HG02938 (cell line): ENCODE measurements around the gene SLC37A1.
A peak's percentile ranks its signal among the peaks of the same experiment; 100 is the strongest.
"Not testable (repeated sequence)": the region's sequence is repeated elsewhere in the genome, so short reads cannot be mapped to it uniquely, and the experiment has no call there.

Experiments
- ATAC-seq: cut with Tn5 transposase; IDR thresholded peaks from one replicate; pipeline ENCODE4 v1.9.1; 2021; ENCODE audit warnings: mild to moderate bottlenecking, moderate library complexity; ENCODE audit not compliant: unreplicated experiment

Gene SLC37A1

DNA sequence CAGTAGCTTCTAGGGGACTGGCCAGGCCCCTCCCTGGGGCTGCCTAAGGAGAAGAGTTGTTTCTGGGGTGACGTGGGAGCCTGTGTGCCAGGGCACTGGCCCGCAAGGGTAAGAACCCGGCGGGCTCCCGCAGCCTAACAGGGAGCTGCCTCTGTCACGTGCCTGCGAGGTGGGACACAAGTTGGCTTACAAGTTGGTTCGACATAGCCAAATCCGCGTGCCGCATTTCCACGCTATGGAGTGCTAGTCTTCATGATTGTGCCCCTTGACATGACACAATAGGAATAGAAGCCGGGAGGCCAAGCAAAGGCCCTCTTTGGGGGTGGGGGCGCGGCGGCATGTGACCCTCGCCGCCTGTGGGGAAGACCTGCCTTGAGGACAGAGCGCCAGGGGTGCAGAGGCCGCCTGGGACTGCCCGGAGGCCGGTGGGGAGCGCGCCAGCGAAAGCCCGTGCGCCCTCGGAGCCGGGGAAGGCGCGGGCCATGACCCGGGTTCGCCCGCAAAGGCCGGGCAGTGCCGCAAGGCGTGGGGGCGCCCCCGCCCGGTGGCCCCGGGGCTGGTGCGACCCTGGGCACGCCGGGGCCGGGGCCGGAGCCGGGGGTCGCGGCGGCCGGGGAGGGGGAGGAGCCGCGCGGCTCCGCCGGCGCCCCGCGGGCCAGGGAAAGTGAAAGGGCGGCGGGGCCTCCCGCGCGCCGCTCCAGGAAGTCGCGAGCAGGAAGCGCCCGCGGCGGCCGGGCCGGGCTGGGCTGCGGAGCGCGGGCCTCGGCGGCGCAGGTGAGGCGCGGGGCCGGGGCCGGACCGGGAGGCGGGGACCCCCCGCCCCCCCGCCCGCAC is at the start of gene SLC37A1:
SLC37A1 (plus strand) TSS at position 702 of the 834 bp plus-strand sequence. CDS start 4,603 bp downstream, outside the sequence.
- no peak for ATAC-seq

DNA sequence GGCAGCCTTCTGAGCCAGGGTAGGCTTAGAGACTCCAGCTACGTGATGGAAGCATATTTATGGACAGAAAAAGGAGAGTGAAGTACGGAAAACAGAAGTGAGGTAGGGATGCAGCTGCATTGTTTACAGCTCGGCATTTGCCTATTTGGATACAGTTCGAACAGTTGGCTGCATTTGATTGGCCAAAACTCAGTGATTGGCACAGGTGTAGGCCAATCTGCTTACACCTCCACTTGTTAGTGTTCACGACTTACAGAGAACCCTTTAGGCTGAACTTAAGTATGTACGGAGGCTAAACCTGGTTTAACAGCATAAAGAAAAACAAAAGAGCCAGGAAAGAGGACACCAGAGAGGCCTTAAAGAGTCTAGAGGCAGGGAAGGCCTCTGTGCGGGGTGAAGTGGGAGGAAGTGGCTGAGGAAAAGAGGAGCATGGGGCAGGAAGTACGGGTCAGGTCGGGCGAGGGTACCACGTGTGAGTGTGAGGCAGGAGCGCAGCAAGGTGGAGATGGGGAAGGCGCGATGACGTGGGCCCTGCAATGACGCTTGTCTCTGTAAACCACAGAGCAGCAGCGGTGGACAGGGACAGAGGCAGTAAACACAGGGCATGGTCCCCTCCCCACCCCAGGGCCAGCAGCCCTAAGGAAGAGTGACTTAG is 49.7 kb upstream of the SLC37A1 start:
- no peak for ATAC-seq

DNA sequence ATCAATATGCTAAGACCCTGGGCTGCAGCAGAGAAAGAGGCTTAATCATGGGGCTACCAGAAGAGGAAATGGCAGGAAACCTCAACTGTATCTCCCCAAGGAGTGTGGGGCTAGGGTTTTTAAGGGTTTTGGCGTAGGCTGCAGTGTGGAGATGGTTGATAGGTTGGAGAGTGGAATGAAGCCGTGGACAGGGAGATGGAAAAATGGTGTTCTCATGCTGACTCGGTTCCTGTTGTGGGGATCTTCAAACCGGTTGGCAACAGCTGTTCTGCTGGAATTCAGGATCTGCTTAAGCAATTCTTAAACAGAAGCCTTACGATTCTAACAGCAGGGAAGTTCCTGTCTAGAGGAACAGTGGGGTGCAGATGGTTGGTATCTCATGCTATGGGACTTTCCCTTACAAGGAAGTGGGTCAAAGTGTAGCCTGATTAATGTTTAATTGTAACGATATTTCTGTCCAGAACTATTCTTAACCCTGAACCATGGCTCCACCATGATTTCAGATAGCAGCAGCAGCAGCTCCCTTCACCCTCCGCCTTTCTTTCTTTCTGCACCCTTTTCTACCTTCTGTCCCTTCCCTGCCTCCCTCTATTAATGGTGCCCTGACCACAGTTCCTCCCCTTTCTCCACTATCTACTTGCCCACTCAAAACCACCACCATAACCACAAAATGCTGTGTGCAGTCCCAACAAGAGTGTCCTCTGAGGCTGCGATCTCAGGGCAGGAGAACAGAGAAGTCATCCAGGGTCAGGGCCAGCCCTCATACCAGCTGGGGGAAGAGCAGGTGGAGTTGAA is 48.4 kb upstream of the SLC37A1 start:
- ATAC-seq = no peak

DNA sequence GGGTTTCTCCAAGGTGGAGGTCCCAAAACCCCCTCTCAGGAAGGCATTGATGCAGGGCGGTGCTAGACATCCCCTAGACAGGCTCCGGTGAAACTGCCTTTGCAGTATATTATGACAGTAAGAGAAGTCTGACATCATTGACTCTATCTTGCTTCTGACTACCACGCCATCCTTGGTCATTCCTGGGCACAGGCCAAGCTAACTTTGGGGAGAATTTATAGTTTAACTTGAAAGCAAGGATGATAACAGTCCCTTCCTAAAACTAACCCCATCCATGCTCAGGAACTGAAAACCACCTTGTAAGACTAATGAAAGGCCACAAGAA is 47.9 kb upstream of the SLC37A1 start:
- ATAC-seq = no peak

DNA sequence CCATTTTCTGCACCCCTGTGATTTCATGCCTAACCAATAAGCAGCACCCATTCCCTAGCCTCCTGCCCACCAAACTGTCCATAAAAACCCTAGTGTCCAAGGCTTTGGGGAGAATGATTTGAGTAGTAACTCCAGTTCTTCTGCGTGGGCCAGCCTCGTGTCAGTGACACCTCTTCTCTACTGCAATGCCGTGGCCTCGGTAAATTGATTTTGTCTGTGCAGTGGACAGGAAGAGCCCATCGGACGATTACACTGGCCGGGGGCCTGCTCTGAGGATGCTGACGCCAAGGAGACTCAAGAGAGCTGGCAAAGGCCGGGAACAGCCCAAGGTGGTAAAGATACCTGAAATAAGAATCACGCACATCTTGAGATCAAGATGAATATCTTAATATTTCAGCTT is 47.0 kb upstream of the SLC37A1 start:
- no peak for ATAC-seq

DNA sequence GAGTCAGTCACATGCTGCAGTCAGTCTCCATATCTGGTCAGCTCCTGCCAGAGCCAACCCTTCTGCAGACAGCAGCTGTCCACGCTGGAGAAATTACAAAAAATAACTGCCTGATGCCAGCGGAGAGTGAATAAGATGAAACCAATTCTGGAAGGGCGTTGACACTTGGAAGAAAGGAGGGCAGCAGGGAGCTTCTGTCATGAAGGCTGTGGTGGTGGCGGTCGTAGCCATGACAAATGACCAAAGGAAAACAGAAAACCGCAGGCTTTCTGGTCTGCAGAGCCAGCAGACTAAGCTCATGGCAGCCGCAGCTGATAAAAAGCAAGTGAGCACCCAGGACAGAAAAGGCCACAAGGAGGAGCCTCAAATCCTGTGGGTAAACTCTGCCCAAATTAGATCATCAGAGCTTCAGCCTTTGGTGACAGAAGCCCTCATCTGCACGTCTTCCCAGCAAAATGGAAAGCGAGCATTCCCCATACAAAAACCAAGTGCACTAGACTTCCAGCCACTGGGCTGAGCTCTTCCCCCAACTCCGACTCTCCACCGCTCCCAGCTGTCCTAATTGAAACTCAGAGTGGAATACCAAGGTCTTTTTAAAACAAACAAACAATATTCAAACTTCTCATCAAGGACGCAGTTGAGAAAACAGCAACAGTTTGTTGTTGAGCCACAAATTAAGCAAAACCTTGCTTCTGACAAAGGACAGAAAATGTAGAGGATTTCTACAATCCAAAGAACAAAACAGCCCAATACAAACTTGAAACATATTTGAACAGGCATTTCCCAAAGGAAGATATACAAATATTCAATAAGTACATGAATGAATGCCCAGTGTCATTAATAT is 46.3 kb upstream of the SLC37A1 start:
- no peak for ATAC-seq

DNA sequence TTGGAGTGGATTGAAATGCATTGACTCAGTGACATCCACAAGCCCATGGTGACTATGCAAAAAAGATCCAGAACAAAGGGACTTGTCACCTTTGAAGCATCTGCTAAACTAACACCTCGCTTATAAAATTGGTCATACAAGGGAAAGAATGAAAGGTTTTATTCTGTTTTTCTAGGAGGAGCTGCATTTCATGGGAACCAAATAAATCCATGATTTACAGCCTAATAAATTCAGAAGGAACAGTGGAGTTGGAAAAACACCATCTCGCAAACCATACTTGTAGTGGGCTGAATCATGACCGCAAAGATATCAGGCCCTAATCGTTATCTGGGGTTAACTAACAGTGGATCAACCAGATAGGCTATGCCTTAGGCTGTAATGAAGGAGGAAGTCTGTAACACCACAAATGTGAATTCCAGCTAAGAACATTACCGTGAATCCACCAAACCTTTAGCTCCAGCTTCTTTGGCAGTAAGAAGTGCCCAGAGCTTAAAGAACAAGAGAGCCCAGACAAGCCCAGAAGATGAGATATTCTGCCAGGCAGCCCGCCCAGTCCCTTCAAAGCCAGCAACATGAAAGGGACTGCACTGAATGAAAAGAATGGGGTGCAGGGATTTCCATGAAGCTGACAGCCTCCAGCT is 45.0 kb upstream of the SLC37A1 start:
- ATAC-seq = no peak

DNA sequence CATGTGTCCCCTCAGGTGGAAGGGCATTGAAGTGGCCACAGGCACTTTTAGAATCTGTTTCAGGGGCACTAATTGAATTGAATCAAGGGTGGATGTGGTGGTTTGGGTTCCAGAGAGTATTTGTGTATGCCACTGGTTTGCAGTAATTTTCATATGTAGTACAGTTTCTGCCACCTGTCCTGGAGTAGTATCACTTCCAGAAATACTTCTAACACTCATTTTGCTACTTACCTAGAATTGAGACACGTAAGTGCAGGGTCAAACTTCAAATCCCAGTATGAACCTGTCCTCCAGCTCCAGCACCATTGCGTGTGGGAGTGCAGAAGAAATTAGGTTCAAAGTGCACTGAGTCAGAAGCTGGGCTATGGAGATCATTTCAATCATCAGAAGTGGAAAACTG is 44.4 kb upstream of the SLC37A1 start:
- no peak for ATAC-seq

DNA sequence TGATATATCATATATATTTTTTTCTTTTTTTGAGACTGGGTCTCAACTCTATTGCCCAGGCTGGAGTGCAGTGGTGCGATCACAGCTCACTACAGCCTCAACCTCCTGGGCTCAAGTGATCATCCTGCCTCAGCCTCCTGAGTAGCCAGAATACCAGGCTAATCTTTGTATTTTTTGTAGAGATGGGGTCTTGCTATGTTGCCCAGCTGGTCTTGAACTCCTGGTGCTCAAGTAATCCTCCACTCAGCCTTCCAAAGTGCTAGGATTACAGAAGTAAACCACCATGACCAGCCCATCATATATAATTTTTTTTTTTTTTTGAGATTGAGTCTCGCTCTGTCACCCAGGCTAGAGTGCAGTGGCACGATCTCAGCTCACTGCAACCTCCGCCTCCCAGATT is 43.9 kb upstream of the SLC37A1 start:
- not testable (repeated sequence) for ATAC-seq

DNA sequence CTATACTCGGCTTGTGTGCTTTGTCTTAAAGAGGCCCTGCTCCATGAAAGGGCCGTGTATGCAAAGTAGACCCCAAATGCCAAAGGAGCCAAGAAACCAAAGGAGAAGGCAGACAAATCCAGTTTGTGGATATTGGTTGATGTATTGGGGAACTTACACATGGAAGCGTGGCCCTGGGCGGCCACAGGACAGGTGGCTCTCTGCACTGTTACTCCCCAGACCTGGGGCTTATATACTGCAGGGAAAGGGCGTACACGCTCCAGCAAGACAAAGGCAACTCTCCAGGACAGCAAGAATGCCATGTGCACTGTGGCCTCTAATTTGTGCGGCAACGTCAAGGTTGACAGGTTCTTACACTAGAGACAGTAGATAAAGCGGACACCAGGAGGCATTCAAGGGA is 42.4 kb upstream of the SLC37A1 start:
- no peak for ATAC-seq

DNA sequence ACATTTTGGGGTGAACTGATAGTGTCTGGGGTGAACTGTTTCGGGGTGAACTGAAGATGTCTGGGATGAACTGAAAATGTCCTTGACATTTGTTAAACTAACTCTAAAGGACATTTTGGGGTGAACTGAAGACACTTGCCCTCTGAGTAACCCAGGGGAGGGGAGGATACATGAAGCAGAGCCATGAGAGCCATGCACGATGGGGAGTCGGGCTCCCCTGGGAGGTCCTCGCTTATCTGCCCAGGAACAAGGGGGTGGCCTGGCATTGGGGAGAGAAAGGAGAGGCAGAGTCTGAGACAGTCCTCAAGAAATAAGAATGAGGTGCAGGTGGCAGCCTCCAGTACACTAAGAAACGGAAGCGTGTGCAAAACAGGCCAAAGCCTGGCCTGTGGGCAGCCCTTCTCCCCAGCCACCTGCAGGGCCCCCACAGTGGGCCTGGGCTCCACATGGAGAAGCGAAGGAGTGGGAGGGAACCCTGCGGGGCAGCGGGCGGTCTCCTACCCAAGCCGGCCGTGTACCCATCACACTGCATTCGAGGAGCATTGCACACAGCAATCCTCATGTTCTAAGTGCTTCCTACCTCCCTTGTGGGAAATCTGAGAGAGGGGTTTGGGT is 41.8 kb upstream of the SLC37A1 start:
- ATAC-seq = no peak

DNA sequence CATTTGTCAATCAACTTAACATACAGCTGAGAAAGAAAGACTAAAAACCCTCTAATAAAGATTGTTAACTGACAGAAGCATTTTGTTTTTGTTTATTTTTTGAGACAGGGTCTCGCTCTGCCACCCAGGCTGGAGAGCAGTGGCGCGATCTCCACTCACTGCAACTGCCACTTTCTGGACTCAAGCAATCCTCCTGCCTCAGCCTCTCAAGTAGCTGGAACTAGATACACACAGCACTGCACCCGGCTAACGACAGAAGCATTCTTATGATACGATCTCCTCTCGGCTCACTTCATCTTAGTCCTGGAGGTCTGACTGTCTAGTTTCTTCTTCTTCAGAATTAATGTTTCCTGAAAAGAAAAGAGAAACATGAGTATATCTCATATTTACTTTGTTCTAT is 41.1 kb upstream of the SLC37A1 start:
- no peak for ATAC-seq

DNA sequence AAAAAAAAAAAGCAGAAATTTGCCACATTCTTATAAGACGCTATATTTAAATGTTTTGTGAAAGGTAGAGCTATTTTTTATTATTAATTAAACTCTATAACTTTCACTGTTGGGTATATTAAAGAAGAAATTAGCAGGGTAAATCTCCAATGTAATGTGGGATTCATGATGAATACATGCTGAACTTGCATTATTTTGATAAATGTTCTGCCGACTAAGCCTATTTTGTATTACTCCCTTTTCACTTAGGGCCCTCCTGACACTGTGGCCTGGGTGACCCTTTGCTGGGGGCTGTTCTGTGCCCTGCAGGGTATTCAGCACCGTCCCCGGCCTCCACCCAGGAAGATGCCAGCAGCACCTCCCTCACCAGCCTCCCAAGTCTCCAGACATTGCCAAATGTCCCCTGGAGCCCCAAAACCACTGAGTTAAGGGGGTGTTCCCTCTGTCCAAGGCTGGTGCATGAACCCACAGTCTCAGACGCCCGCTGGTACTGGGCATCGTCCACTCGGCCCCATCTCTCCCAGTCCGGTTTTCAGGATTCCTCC is 40.1 kb upstream of the SLC37A1 start:
- no peak for ATAC-seq

DNA sequence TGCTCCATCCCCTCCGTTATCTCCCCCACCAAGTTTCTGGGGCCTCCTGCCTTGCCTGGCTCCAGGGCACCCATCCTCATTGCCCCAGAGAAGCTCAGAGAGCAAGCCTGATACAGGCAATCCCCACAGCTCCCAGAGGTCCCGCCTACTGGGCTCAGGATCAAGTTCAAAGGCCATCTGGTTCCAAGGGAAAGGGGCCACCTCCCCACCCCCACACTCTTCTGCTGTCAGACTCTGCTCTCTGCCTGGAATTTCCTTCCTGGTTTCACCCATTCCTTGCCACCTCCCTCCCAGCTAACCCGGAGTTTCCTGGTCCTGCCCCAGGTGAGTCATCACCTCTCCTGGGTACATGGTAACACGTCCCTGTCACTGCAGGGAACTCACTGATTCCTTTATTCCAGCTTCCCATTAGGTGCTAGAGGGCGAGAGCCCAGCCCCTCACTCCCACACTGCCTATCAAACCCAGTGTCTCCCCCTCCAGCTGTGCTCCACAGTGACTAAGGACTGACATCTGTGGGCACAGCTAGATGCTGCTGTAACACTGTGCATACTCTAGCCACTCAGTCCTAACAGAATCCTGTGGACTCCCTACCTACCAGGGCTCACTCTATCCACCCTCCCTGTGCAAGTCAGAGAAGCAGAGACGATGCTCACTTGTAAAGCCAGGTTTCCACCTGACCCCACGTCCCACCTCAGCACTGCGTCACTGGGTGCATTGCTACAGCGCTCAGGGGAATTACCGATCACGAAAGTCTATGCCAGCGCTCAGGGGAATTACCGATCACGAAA is 39.4 kb upstream of the SLC37A1 start:
- ATAC-seq = peak; percentile 55

DNA sequence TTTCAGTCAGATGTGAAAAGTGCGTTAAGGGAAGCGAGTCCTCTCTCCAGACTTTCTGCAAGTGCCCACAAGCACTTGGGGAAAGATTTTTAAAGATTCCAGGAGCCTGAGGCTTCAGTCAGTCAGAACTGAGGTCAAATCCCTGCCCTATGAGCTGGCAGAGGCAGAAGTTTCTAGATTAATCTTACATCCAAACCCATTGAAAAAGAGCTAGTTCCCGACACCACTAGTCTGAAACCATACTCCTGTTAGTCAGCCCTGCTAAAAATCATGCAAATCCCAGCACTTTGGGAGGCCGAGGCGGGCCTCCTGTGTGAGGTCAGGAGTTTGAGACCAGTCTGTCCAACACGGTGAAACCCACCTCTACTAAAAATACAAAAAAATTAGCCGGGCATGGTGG is 38.6 kb upstream of the SLC37A1 start:
- no peak for ATAC-seq

DNA sequence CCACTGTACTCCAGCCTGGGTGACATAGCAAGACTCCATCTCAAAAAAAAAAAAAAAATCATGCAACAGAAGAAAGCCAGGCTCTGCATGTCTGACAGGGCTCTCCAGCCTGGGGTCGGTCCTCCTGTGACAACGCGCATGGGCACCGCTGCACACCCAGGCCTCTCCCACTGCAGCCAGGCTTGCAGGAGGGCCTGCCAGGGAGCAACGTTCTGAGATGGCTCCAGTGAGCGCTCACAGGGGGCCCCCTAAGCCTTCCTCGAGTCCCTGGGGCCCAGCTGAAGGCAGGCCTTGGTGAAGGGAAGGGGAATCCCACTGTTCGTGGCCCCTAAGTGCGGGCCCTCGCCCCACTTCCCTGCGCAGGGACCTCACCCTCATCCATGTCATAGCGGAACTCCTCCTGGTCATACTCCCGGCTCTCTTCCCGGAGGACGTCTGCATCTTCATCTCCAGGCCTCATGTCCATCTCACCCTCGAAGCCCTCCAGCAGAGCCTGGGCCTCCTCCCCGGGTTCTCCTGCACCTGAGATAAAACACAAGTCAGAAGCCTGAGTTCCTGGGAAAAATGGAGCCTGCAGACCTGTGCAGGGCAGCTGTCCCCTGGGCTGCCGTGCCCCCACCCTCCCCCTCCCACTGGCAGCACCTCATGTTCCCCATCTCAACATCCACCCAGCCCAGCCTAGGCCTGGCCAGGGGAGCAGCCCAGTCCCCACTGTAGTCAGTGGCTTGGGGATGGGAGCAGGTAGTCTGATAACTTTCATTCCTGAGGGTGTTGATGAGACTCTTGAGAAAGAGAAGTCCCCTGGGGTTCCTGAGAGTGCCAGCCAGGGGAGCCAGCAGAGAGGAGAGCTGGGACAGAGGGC is 37.9 kb upstream of the SLC37A1 start:
- ATAC-seq = no peak

DNA sequence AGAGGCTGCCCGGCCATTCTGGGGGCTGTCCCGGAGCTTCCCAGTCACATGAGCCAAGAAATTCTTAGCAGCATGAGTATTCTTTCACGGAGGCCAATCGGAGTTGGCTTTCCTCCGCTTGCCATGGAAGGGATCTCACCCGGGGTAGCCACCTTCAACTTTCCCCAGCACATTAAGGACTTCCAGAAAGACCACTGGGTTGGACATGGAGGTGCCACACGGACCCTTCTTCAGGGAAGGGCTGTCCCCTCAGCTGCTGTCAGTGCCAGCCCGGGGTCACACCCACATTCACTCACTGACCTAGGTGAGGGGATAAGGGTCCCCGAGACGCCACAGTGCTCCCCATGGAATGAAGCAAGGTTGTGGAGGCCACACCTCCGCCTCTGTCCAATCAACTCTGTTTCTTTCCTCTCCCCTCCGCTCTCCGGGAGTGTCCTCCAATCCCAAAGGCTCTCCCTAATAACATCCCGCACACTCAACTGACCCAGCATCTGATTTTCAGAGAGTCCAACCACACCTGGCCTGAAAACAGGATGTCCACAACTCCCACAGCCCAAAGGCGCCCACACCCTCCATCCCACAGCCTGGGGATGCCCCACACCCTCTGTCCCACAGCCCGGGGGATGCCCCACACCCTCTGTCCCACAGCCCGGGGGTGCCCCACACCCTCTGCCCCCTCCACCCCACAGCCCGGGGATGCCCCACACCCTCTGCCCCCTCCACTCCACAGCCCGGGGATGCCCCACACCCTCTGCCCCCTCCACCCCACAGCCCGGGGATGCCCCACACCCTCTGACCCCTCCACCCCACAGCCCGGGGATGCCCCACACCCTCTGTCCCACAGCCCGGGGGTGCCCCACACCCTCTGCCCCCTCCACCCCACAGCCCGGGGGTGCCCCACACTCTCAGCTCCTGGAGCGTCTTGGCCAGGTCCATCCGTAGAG is 37.0 kb upstream of the SLC37A1 start:
- no peak for ATAC-seq
